Lung (tissue), 12 donors: ENCODE results near the gene COL4A2. TPM values are rescaled to one million over a fixed set of nuclear protein-coding genes. Genes with fewer than 3 reads are reported as not detected.

ENCODE experiments used
- ATAC-seq: fragments of 200-7000 bp; cut with Tn5 transposase; one replicate; pipeline ENCODE4 v1.9.1; 2020; ENCODE audit warnings: moderate number of reproducible peaks; ENCODE audit not compliant: insufficient read depth, low FRiP score
- DNase-seq, 3 donors: peaks; one replicate each; pipeline ENCODE4 v3.0.0-alpha.2; 2013 to 2017
- H3K27ac ChIP-seq, 2 donors: one replicate each; pipeline ENCODE4 v1.5.1; 2013; ENCODE audit warnings: mild to moderate bottlenecking in 2 of 2, moderate library complexity in 2 of 2, control low read depth in 1 of 2, inconsistent platforms in 1 of 2, low read depth in 1 of 2, low read length in 1 of 2
- H3K27me3 ChIP-seq, 3 donors: one replicate each; pipeline ENCODE4 v1.5.1; 2013; ENCODE audit warnings: low read length in 2 of 3; ENCODE audit not compliant: control insufficient read depth in 3 of 3, insufficient read depth in 3 of 3
- H3K36me3 ChIP-seq, 4 donors: one replicate each; pipeline ENCODE4 v1.5.1; 2013; ENCODE audit warnings: low read length in 4 of 4, mild to moderate bottlenecking in 1 of 4, moderate library complexity in 1 of 4; ENCODE audit not compliant: control insufficient read depth in 4 of 4, insufficient read depth in 4 of 4
- H3K4me1 ChIP-seq, 5 donors: one replicate each; pipeline ENCODE4 v1.5.1; 2013; ENCODE audit warnings: low read length in 5 of 5, mild to moderate bottlenecking in 2 of 5, moderate library complexity in 1 of 5; ENCODE audit not compliant: control insufficient read depth in 5 of 5, insufficient read depth in 5 of 5
- H3K4me3 ChIP-seq: one replicate; pipeline ENCODE4 v1.5.1; 2013; ENCODE audit warnings: mild to moderate bottlenecking, control low read depth, moderate library complexity
- H3K9ac ChIP-seq, 2 donors: one replicate each; pipeline ENCODE4 v1.5.1; 2013; ENCODE audit warnings: low read length in 2 of 2, control low read depth in 1 of 2; ENCODE audit not compliant: insufficient read depth in 1 of 2
- H3K9me3 ChIP-seq, 4 donors: one replicate each; pipeline ENCODE4 v1.5.1; 2013; ENCODE audit warnings: low read length in 3 of 4, mild to moderate bottlenecking in 1 of 4, moderate library complexity in 1 of 4; ENCODE audit not compliant: control insufficient read depth in 4 of 4, insufficient read depth in 3 of 4
- CTCF ChIP-seq: IDR thresholded peaks from 2 replicates; pipeline ENCODE4 v1.5.1; 2012; ENCODE audit warnings: mild to moderate bottlenecking; ENCODE audit errors: control extremely low read depth, extremely low read depth
- WGBS, 2 donors: extraction: QIAGEN DNeasy Blood & Tissue Kit; methylation state at CpG; one replicate each; pipeline ENCODE4 v1.1.7; 2013; 5-methylcytosine and 5-hydroxymethylcytosine counted together
- polyA plus RNA-seq, 2 donors: library from polyadenylated mRNA; stranded (reverse); fragments of 200-250 nt; gene quantifications; one replicate each; pipeline ENCODE4 v1.2.1, GENCODE V29; 2013
- total RNA-seq, 2 donors: library from RNA; depleted of rRNA in 1 of 2; stranded (reverse); fragments of >200 nt in 1 of 2; gene quantifications; one replicate each; pipeline ENCODE4 v1.2.1, GENCODE V29; 2014 to 2021
- donor health status: control.
- donor health status: control.
- donor health status: Bipolar disorder and iron deficiency.
- donor health status: healthy.
- donor health status: DM: yes; HTN: yes; CAD: no.

The COL4A2 gene
- total and polyA plus RNA-seq, 4 donors: 169 to 627 (median 339) TPM

GRCh38 chr13:110354123-110354627 lies 47.1 kb downstream of the COL4A2 start:
- peak overlapping the region in 1 of 2 donors; percentile 52 for H3K27ac ChIP-seq
- H3K4me3 ChIP-seq: no peak overlapping the region
- H3K27me3 ChIP-seq: no peaks in the 10 kb centered on the region
- ATAC-seq (no peak), DNase-seq (no peak)
- H3K36me3 ChIP-seq: peaks cover 0 to 5% (median under 1%) of the 10 kb centered on the region in 4 donors
- H3K4me1 ChIP-seq: peaks cover 0 to 20% (median 6%) of the 10 kb centered on the region in 5 donors
- no peak overlapping the region for H3K9ac ChIP-seq
- TF ChIP-seq CTCF: no peak
- no peaks in the 10 kb centered on the region for H3K9me3 ChIP-seq
- 76 to 90% methylated on average over 6 of the region's 6 CpGs for WGBS, 2 donors

- peaks cover 0 to 20% (median 7%) of the 10 kb centered on the region in 5 donors for H3K4me1 ChIP-seq
- TF ChIP-seq CTCF: no peak
- DNase-seq (no peak), ATAC-seq (no peak)
- no peaks in the 10 kb centered on the region for H3K9me3 ChIP-seq
- H3K9ac ChIP-seq: no peak overlapping the region
- no peak overlapping the region for H3K4me3 ChIP-seq
- H3K27ac ChIP-seq: peak overlapping the region in 1 of 2 donors; percentile 52
- H3K36me3 ChIP-seq: peaks cover 0 to 7% (median 2%) of the 10 kb centered on the region in 4 donors
- H3K27me3 ChIP-seq: no peaks in the 10 kb centered on the region
- 79 to 83% methylated on average over 5 of the region's 5 CpGs for WGBS, 2 donors
Observed at GRCh38 chr13:110354715-110355473, 47.8 kb downstream of the COL4A2 start.

- Histone ChIP-seq H3K4me3 (no peak overlapping the region), H3K27ac (no peak overlapping the region), H3K9ac (no peak overlapping the region), H3K27me3 (no peaks in the 10 kb centered on the region), H3K4me1 (peaks cover 3 to 21% (median 6%) of the 10 kb centered on the region in 5 donors), H3K36me3 (peaks cover 0 to 7% (median 2%) of the 10 kb centered on the region in 4 donors), H3K9me3 (no peaks in the 10 kb centered on the region)
- DNase-seq (no peak), ATAC-seq (no peak)
- TF ChIP-seq CTCF: no peak
- 69 to 75% methylated on average over 12 of the region's 12 CpGs for WGBS, 2 donors
Observed at GRCh38 chr13:110356362-110356761, 49.3 kb downstream of the COL4A2 start.
